Neural progenitor cell (in vitro differentiated cells): ENCODE measurements around the gene WNT8B. TPM values are rescaled to one million over a fixed set of nuclear protein-coding genes. Genes with fewer than 3 reads are reported as not detected.

Experiments
- DNase-seq: peaks from one replicate; pipeline ENCODE4 v3.0.0-alpha.2; 2016; ENCODE audit warnings: low spot score
- H2AFZ ChIP-seq: fragments of 200-600 bp; sonication (generic); replicated peaks from 2 replicates; pipeline ENCODE4 v1.6.1; 2016; ENCODE audit warnings: antibody characterized with exemption
- H3F3A ChIP-seq: fragments of 200-600 bp; sonication (generic); 2 replicates; pipeline ENCODE4 v1.6.1; 2016; ENCODE audit warnings: antibody characterized with exemption, low read depth
- H3K27ac ChIP-seq: fragments of 200-600 bp; sonication (generic); 2 replicates; pipeline ENCODE4 v1.5.1; 2016; ENCODE audit warnings: mild to moderate bottlenecking
- H3K27me3 ChIP-seq: fragments of 200-600 bp; sonication (generic); 2 replicates; pipeline ENCODE4 v1.6.1; 2016; ENCODE audit warnings: mild to moderate bottlenecking, moderate library complexity
- H3K36me3 ChIP-seq: fragments of 200-600 bp; sonication (generic); 2 replicates; pipeline ENCODE4 v1.5.1; 2016
- H3K4me1 ChIP-seq: fragments of 200-600 bp; sonication (generic); 2 replicates; pipeline ENCODE4 v1.6.1; 2016; ENCODE audit warnings: mixed run types
- H3K4me2 ChIP-seq: fragments of 200-600 bp; sonication (generic); 2 replicates; pipeline ENCODE4 v1.6.1; 2016
- H3K4me3 ChIP-seq: fragments of 200-600 bp; sonication (generic); 2 replicates; pipeline ENCODE4 v1.5.1; 2016
- H3K79me2 ChIP-seq: fragments of 200-600 bp; sonication (generic); 2 replicates; pipeline ENCODE4 v1.6.1; 2016; ENCODE audit warnings: low read depth
- H3K9ac ChIP-seq: fragments of 200-600 bp; sonication (generic); 2 replicates; pipeline ENCODE4 v1.6.1; 2016
- H3K9me3 ChIP-seq: fragments of 200-600 bp; sonication (generic); 2 replicates; pipeline ENCODE4 v1.5.1; 2016; ENCODE audit warnings: low read depth
- H4K20me1 ChIP-seq: fragments of 200-600 bp; sonication (generic); 2 replicates; pipeline ENCODE4 v1.6.1; 2016; ENCODE audit warnings: low read depth
- H3K27ac Mint-ChIP-seq: 3 replicates; pipeline ENCODE4 v1.8.0; 2021; ENCODE audit warnings: mixed read lengths
- H3K27me3 Mint-ChIP-seq: 2 replicates; pipeline ENCODE4 v1.8.0; 2022; ENCODE audit warnings: low read depth, mild to moderate bottlenecking, inconsistent platforms, moderate library complexity, mixed read lengths; ENCODE audit not compliant: insufficient read depth
- H3K36me3 Mint-ChIP-seq: 3 replicates; pipeline ENCODE4 v1.8.0; 2021; ENCODE audit warnings: mixed read lengths
- H3K4me1 Mint-ChIP-seq: 3 replicates; pipeline ENCODE4 v1.8.0; 2021; ENCODE audit warnings: mixed read lengths
- H3K4me3 Mint-ChIP-seq: 3 replicates; pipeline ENCODE4 v1.8.0; 2021; ENCODE audit warnings: mild to moderate bottlenecking, moderate library complexity, mixed read lengths
- H3K9me3 Mint-ChIP-seq: 3 replicates; pipeline ENCODE4 v1.8.0; 2020; ENCODE audit warnings: mixed read lengths
- CTCF ChIP-seq: fragments of 200-600 bp; sonication (generic); IDR thresholded peaks from 2 replicates; pipeline ENCODE4 v1.5.1; 2017; ENCODE audit warnings: antibody characterized with exemption, mild to moderate bottlenecking
- EZH2 ChIP-seq: fragments of 200-600 bp; sonication (generic); IDR thresholded peaks from 2 replicates; pipeline ENCODE4 v1.6.1; 2017; ENCODE audit warnings: antibody characterized with exemption, mild to moderate bottlenecking, moderate library complexity
- EZH2phosphoT487 ChIP-seq: fragments of 200-600 bp; sonication (generic); IDR thresholded peaks from 2 replicates; pipeline ENCODE4 v1.6.1; 2017; ENCODE audit warnings: antibody characterized with exemption
- total RNA-seq: library from RNA; depleted of rRNA; stranded (reverse); fragments of >200 nt; gene quantifications from 2 replicates; pipeline ENCODE4 v1.2.3, GENCODE V29; 2015; ENCODE audit warnings: low replicate concordance

Gene WNT8B
- total RNA-seq, 1 donor from 2014 or later: 5.8 TPM

- Mint-ChIP-seq H3K27me3 (peaks cover 4% of the 10 kb centered on the region), H3K4me1 (peaks cover 15% of the 10 kb centered on the region), H3K36me3 (peaks cover 8% of the 10 kb centered on the region), H3K4me3 (no peak overlapping the region), H3K27ac (no peak overlapping the region), H3K9me3 (no peaks in the 10 kb centered on the region)
- no peak overlapping the region for H2AFZ ChIP-seq
- peaks cover 16% of the 10 kb centered on the region for H4K20me1 ChIP-seq
- H3F3A ChIP-seq: peaks cover 17% of the 10 kb centered on the region
- peaks cover 33% of the 10 kb centered on the region for H3K27me3 ChIP-seq
- no peaks in the 10 kb centered on the region for H3K79me2 ChIP-seq
- H3K36me3 ChIP-seq: no peaks in the 10 kb centered on the region
- no peak overlapping the region for H3K4me2 ChIP-seq
- no peak for TF ChIP-seq EZH2phosphoT487
- TF ChIP-seq CTCF: no peak
- no peak for TF ChIP-seq EZH2
- H3K27ac ChIP-seq: no peak overlapping the region
- no peaks in the 10 kb centered on the region for H3K9me3 ChIP-seq
- H3K4me1 ChIP-seq: peaks cover 11% of the 10 kb centered on the region
- DNase-seq: no peak
- H3K4me3 ChIP-seq: no peak overlapping the region
- H3K9ac ChIP-seq: no peak overlapping the region
Observed at GRCh38 chr10:100515612-100516011, 52.8 kb downstream of the WNT8B start.

- Mint-ChIP-seq H3K27me3 (no peaks in the 10 kb centered on the region), H3K36me3 (peaks cover 8% of the 10 kb centered on the region), H3K9me3 (no peaks in the 10 kb centered on the region), H3K27ac (no peak overlapping the region), H3K4me3 (no peak overlapping the region), H3K4me1 (peaks cover 15% of the 10 kb centered on the region)
- no peaks in the 10 kb centered on the region for H3K36me3 ChIP-seq
- peaks cover 11% of the 10 kb centered on the region for H3K4me1 ChIP-seq
- peaks cover 17% of the 10 kb centered on the region for H3F3A ChIP-seq
- no peak overlapping the region for H3K9ac ChIP-seq
- H4K20me1 ChIP-seq: peaks cover 22% of the 10 kb centered on the region
- no peaks in the 10 kb centered on the region for H3K79me2 ChIP-seq
- H3K4me3 ChIP-seq: no peak overlapping the region
- H3K27me3 ChIP-seq: peaks cover 41% of the 10 kb centered on the region
- H2AFZ ChIP-seq: no peak overlapping the region
- TF ChIP-seq EZH2phosphoT487 (no peak), CTCF (peak; percentile 30)
- no peak overlapping the region for H3K4me2 ChIP-seq
- DNase-seq: no peak
- no peak overlapping the region for H3K27ac ChIP-seq
- H3K9me3 ChIP-seq: no peaks in the 10 kb centered on the region
Observed at GRCh38 chr10:100516847-100517246, 54.0 kb downstream of the WNT8B start.

- H3K4me3 Mint-ChIP-seq: peak overlapping the region; percentile 91
- no peak for TF ChIP-seq EZH2
- peak; percentile 81 for TF ChIP-seq CTCF
- H3K4me2 ChIP-seq: peak overlapping the region; percentile 90
- no peaks in the 10 kb centered on the region for H3K9me3 ChIP-seq
- H3K9me3 Mint-ChIP-seq: no peaks in the 10 kb centered on the region
- H3K36me3 ChIP-seq: no peaks in the 10 kb centered on the region
- no peak overlapping the region for H3K27ac Mint-ChIP-seq
- peaks cover 11% of the 10 kb centered on the region for H3K4me1 ChIP-seq
- H3K27ac ChIP-seq: no peak overlapping the region
- H3K36me3 Mint-ChIP-seq: peaks cover 13% of the 10 kb centered on the region
- no peaks in the 10 kb centered on the region for H3K27me3 Mint-ChIP-seq
- peak overlapping the region; percentile 60 for H3K4me3 ChIP-seq
- H3K9ac ChIP-seq: no peak overlapping the region
- H3K79me2 ChIP-seq: no peaks in the 10 kb centered on the region
- no peak overlapping the region for H2AFZ ChIP-seq
- H3K4me1 Mint-ChIP-seq: peaks cover 15% of the 10 kb centered on the region
- peaks cover 22% of the 10 kb centered on the region for H4K20me1 ChIP-seq
- DNase-seq: peak; percentile 83
- H3K27me3 ChIP-seq: peaks cover 41% of the 10 kb centered on the region
- peaks cover 17% of the 10 kb centered on the region for H3F3A ChIP-seq
Observed at GRCh38 chr10:100518761-100519241, 56.0 kb downstream of the WNT8B start.
